Activated T-cell treated with anti-CD3 and anti-CD28 coated beads for 4 hours (primary cell): Measurements from ENCODE around the gene EPN1.
"Not testable (repeated sequence)": the region's sequence is repeated elsewhere in the genome, so short reads cannot be mapped to it uniquely, and the experiment has no call there.

ENCODE experiments used
- DNase-seq: peaks from one replicate; pipeline ENCODE4 v3.0.0-alpha.2; 2020

Gene EPN1

GRCh38 chr19:55730378-55730777, 55.4 kb downstream of the EPN1 start:
- not testable (repeated sequence) for DNase-seq

GRCh38 chr19:55738302-55738701, 63.3 kb downstream of the EPN1 start, which contains the start of gene NLRP9:
TSS of gene NLRP9 (minus strand) at chr19:55738402. CDS start at chr19:55738374, 28 bp downstream.
- no peak for DNase-seq

- DNase-seq: no peak
Measured at GRCh38 chr19:55750715-55751114, 75.7 kb downstream of the EPN1 start.

GRCh38 chr19:55753401-55753800, 78.4 kb downstream of the EPN1 start:
- DNase-seq: no peak

- not testable (repeated sequence) for DNase-seq
Measured at GRCh38 chr19:55756808-55757207, 81.8 kb downstream of the EPN1 start.

- not testable (repeated sequence) for DNase-seq
Measured at GRCh38 chr19:55758797-55759196, 83.8 kb downstream of the EPN1 start, which contains the start of gene RFPL4A. TSS of gene RFPL4A (plus strand) at chr19:55759097. CDS start at chr19:55761801, 2,704 bp downstream.
